Choroid plexus epithelial cell (primary cell): ENCODE results near the gene TCAF1.

ENCODE experiments used
- DNase-seq: peaks from one replicate; pipeline ENCODE4 v3.0.0-alpha.2; 2010; ENCODE audit warnings: low read depth
- H3K4me3 ChIP-seq: 2 replicates; pipeline ENCODE4 v1.5.1; 2011; ENCODE audit warnings: low read depth, mild to moderate bottlenecking, control low read depth, low read length, moderate library complexity
- TF ChIP-seq, protein P1 (sequence below): conservative IDR thresholded peaks from 2 replicates; pipeline ENCODE4 v1.5.1; 2011; ENCODE audit warnings: low read depth, mild to moderate bottlenecking, control low read depth, inconsistent platforms, low read length, moderate library complexity

TCAF1 gene, protein sequence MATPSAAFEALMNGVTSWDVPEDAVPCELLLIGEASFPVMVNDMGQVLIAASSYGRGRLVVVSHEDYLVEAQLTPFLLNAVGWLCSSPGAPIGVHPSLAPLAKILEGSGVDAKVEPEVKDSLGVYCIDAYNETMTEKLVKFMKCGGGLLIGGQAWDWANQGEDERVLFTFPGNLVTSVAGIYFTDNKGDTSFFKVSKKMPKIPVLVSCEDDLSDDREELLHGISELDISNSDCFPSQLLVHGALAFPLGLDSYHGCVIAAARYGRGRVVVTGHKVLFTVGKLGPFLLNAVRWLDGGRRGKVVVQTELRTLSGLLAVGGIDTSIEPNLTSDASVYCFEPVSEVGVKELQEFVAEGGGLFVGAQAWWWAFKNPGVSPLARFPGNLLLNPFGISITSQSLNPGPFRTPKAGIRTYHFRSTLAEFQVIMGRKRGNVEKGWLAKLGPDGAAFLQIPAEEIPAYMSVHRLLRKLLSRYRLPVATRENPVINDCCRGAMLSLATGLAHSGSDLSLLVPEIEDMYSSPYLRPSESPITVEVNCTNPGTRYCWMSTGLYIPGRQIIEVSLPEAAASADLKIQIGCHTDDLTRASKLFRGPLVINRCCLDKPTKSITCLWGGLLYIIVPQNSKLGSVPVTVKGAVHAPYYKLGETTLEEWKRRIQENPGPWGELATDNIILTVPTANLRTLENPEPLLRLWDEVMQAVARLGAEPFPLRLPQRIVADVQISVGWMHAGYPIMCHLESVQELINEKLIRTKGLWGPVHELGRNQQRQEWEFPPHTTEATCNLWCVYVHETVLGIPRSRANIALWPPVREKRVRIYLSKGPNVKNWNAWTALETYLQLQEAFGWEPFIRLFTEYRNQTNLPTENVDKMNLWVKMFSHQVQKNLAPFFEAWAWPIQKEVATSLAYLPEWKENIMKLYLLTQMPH

DNA sequence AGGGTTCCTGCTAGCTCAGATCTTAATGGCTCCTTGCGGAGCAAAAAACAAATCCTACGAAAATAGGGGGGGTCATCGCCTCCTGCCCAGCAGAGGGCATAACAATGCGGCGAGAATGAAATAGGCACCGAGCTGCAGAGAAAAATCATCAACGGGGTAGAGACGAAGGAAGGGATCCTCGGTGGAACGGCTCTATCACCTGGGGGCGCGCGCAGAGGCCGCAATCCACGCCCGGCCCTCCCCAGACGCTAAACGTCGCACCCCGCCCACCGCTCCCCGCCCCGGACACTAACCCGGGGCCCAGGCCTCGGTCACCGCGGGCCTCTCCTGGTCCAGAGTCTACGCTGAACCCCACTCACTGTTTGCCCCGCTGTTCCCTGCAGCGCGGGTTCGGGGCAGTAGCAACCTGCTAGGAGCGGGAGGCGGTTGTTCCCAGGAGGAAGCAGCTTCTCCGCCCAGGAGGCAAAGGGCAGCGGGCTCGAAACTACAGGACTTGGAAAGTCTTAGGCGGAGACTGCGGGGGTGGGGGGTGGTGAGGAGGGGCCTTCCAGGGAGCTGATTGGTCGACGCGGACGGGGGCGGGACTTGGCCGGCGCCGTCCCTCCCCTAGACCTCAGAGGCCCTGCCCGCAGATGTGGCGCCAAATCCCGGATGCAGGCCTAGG is at the start of gene TCAF1:
Gene TCAF1 (minus strand): TSS at position 509 of the 664 bp plus-strand sequence. CDS start 25,568 bp downstream, outside the sequence.
- TF ChIP-seq, protein P1, sequence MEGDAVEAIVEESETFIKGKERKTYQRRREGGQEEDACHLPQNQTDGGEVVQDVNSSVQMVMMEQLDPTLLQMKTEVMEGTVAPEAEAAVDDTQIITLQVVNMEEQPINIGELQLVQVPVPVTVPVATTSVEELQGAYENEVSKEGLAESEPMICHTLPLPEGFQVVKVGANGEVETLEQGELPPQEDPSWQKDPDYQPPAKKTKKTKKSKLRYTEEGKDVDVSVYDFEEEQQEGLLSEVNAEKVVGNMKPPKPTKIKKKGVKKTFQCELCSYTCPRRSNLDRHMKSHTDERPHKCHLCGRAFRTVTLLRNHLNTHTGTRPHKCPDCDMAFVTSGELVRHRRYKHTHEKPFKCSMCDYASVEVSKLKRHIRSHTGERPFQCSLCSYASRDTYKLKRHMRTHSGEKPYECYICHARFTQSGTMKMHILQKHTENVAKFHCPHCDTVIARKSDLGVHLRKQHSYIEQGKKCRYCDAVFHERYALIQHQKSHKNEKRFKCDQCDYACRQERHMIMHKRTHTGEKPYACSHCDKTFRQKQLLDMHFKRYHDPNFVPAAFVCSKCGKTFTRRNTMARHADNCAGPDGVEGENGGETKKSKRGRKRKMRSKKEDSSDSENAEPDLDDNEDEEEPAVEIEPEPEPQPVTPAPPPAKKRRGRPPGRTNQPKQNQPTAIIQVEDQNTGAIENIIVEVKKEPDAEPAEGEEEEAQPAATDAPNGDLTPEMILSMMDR: peak; percentile 59
- DNase-seq: peak; percentile 97
- H3K4me3 ChIP-seq: peak within 1 kb of the TSS; percentile 75

DNA sequence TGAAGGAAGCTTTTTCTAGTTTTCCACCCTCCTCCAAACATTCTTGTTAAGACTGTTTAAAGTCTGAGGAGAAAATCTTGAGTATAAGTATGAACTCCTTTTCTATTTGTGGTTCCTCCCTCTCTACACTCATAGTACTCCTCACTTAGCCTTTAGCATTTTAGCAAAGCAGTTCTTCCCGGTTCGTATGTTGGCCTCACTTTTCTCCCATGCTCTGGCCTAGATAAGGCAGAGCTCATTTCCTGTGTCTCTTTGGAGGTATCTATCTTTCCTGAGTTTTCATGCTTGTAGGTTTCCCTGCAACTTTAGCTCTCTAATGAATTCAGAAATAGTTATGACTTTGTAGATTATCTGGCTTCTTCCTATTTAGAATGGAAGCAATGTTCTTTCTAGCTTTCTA is 46.8 kb upstream of the TCAF1 start:
- TF ChIP-seq, protein P1: no peak
- H3K4me3 ChIP-seq: no peak overlapping the region
- DNase-seq: no peak

DNA sequence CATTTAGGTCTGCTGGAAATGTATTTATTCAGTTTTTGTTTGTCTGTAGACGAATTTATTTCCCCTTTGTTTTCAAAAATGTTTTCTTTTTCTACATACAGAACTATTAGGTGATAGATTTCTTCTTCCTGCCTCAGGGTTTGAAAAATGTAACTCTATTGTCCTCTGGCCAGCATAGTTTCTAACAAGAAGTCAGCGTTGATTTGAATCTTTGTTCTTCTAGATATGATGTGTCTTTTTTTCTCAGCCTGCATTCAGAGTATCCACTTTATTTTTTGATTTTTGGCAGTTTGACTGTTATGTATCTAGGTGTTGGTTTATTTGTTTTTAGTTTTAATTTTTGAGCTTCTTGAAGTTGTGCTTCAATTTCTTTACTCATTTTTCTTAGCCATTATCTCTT is 45.1 kb upstream of the TCAF1 start:
- TF ChIP-seq, protein P1: no peak
- DNase-seq: no peak
- H3K4me3 ChIP-seq: no peak overlapping the region

DNA sequence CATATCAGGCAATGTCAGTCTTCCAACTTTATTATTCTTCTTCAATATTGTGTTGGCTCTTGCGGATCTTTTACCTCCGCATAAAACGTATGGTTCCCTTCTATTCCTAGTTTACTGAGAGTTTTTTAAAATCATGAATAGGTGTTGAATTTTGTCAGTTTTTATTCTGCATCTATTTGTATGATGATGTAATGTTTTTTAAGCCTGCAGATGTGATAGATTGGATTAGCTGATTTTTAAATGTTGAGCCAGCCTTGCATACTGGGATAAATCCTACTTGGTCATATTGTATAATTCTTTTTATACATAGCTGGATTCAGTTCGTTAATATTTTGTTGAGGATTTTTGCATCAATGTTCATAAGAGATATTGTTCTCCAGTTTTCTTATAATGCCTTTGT is 43.4 kb upstream of the TCAF1 start:
- no peak for DNase-seq
- no peak overlapping the region for H3K4me3 ChIP-seq
- TF ChIP-seq, protein P1: no peak

DNA sequence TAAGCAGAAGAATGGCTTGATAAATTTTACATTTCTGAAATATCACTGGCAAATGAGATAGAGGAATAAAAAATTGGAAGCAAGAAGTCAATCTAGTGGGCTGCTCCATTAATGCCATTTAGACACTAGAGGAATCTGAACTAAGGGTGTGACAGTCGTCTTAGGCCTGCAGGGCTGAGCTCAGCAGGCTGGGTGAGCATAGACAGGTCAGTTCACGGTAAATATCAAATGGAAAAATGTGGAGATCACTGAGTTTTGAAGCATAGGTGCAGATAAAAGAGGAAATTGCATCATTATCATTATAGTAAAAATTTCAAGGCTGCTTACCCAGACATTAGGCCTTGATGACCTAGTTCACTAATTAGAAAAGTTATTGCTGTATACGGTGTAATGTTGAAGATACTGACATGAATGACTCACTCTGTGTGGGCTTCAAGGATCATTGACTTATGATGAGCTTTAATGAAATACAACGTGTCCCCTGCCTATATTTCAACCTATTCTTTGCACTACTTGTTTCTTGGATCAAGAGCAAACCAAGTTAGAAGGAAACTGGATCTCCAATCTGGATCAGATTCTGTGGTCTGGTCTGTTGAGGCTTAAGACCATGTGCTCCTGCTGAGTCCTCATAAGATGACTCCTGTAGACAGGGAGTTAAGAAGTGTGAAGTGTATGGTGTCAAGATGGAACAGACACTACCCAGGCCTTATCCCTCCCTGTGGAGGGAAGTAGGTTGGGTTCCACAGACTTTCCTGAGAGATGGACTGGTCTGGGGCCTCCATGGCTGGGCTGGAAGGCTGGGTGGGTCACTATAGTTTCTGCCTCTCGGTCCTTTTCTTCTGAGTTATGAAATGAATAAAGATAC is 36.6 kb upstream of the TCAF1 start:
- H3K4me3 ChIP-seq: no peak overlapping the region
- no peak for DNase-seq
- TF ChIP-seq, protein P1: no peak
